ENCODE measurements around the gene PDYN. TPM values are rescaled to one million over a fixed set of nuclear protein-coding genes. Genes with fewer than 3 reads are reported as not detected.

The PDYN gene
- total and polyA plus RNA-seq, 8 donors, result not detected

DNA sequence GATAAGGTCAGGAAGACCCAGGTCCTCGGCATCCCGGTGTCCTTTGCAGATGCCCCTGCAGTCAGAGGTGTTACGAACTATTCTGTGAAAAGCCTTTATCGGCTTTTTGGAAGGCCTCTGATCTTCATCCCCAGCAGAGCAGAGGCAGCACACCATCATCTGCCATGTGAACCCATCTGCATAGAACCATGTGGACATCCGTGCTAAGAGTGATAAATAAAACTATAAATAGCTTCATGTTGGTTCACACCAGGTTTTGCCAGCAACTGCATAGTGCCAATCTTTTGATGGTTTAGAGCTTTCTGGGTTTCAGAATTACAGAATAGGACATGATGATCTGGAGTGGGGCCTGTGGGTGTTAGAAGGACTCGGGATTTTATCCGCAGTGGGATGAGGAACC lies 65.1 kb downstream of the PDYN start:
- Histone ChIP-seq H3K4me1 (peaks cover 0 to 4% (median 0%) of the 10 kb centered on the region in 4 donors), H3K4me3 (no peak overlapping the region), H3K27me3 (no peaks in the 10 kb centered on the region), H3K9me3 (no peaks in the 10 kb centered on the region), H3K36me3 (peaks cover 0 to 53% (median 16%) of the 10 kb centered on the region in 4 donors), H3K27ac (no peak overlapping the region)
- DNase-seq, result no peak
- TF ChIP-seq POLR2AphosphoS5 (IDR thresholded peaks at IDR 0.05), result no peak
- TF ChIP-seq, protein P1, sequence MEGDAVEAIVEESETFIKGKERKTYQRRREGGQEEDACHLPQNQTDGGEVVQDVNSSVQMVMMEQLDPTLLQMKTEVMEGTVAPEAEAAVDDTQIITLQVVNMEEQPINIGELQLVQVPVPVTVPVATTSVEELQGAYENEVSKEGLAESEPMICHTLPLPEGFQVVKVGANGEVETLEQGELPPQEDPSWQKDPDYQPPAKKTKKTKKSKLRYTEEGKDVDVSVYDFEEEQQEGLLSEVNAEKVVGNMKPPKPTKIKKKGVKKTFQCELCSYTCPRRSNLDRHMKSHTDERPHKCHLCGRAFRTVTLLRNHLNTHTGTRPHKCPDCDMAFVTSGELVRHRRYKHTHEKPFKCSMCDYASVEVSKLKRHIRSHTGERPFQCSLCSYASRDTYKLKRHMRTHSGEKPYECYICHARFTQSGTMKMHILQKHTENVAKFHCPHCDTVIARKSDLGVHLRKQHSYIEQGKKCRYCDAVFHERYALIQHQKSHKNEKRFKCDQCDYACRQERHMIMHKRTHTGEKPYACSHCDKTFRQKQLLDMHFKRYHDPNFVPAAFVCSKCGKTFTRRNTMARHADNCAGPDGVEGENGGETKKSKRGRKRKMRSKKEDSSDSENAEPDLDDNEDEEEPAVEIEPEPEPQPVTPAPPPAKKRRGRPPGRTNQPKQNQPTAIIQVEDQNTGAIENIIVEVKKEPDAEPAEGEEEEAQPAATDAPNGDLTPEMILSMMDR (IDR thresholded peaks at IDR 0.05), result no peak
- no peak for TF ChIP-seq EP300 (IDR thresholded peaks at IDR 0.05)
- TF ChIP-seq POLR2A (IDR thresholded peaks at IDR 0.05), result no peak
- WGBS, 5 donors, result 80 to 91% (median 85%) methylated on average over 7 of the region's 7 CpGs
- intact Hi-C loops (cut with DNase I; ENCODE audit: low total_unique reads), result no loop called here

Other genes starting within 250 kb of the PDYN start
- gene SIRPA, start 98.7 kb downstream of the PDYN start, total RNA-seq, result 10 to 100 TPM in 1 of 5 donors, 1 to 10 TPM in 3, under 1 TPM in 1; 0.29 to 35.5 (median 8.8) TPM
- 1 to 10 TPM; 5.7 to 8.5 (median 7.0) TPM for gene SIRPA, start 98.7 kb downstream of the PDYN start, polyA plus RNA-seq
- 10 to 100 TPM in 3 of 5 donors, 1 to 10 TPM in 2; 8.8 to 26.1 (median 20.2) TPM for gene STK35, start 107.8 kb upstream of the PDYN start, total RNA-seq
- gene STK35, start 107.8 kb upstream of the PDYN start, polyA plus RNA-seq, result 1 to 10 TPM; 4.2 to 6.4 (median 5.5) TPM

Measured in stomach (tissue), 9 donors.